ENCODE measurements around the gene PRR33. TPM values are rescaled to one million over a fixed set of nuclear protein-coding genes. Genes with fewer than 3 reads are reported as not detected.

PRR33 gene
- total and polyA plus RNA-seq, 9 of the 15 experiments (the other 6 are each of a cell fraction or from before 2014, with no cell fraction given): not detected

DNA sequence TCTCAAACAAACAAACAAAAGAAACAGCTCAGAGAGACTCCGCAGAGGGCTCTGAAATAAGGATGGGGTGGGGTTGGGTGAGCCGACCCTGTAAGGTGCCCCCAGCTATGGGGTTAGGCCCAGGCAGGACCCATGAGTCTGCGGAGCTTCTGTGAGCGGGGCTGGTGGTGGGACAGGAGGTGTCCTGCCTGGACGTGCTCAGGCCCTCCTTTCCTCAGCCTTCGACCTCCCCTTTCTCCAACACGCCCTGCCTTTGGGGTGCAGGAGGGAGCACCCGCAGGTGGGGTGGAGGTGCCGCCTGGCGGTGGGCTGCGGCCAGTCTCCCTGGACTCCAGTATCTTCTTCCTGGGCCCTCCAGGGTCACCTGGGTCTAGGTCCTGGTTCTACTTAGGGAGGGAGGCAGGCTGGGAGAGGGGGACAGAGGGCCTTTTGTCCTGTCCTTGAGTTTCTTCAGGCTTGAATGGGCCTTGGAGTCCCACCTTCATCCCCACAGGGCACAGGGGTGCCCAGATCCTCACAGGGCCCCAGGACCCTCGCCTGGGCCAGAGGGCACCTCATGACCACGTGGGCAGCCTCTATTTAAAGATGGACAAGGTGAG lies 12.3 kb downstream of the PRR33 start (continued):
- TF ChIP-seq, protein P1, sequence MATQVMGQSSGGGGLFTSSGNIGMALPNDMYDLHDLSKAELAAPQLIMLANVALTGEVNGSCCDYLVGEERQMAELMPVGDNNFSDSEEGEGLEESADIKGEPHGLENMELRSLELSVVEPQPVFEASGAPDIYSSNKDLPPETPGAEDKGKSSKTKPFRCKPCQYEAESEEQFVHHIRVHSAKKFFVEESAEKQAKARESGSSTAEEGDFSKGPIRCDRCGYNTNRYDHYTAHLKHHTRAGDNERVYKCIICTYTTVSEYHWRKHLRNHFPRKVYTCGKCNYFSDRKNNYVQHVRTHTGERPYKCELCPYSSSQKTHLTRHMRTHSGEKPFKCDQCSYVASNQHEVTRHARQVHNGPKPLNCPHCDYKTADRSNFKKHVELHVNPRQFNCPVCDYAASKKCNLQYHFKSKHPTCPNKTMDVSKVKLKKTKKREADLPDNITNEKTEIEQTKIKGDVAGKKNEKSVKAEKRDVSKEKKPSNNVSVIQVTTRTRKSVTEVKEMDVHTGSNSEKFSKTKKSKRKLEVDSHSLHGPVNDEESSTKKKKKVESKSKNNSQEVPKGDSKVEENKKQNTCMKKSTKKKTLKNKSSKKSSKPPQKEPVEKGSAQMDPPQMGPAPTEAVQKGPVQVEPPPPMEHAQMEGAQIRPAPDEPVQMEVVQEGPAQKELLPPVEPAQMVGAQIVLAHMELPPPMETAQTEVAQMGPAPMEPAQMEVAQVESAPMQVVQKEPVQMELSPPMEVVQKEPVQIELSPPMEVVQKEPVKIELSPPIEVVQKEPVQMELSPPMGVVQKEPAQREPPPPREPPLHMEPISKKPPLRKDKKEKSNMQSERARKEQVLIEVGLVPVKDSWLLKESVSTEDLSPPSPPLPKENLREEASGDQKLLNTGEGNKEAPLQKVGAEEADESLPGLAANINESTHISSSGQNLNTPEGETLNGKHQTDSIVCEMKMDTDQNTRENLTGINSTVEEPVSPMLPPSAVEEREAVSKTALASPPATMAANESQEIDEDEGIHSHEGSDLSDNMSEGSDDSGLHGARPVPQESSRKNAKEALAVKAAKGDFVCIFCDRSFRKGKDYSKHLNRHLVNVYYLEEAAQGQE (IDR thresholded peaks at IDR 0.05; ENCODE audit: borderline replicate concordance): peak; percentile 33; the same call in 1 of the 2 replicates
- TF ChIP-seq, protein P1 (CRISPR knock-in tag; IDR thresholded peaks at IDR 0.05; ENCODE audit: low read depth): no peak
- no peak for TF ChIP-seq ZNF445 (CRISPR knock-in tag; IDR thresholded peaks at IDR 0.05; ENCODE audit: low read depth)
- TF ChIP-seq NUFIP1 (IDR thresholded peaks at IDR 0.05; ENCODE audit: partially characterized antibody): no peak
- TF ChIP-seq, protein P2, sequence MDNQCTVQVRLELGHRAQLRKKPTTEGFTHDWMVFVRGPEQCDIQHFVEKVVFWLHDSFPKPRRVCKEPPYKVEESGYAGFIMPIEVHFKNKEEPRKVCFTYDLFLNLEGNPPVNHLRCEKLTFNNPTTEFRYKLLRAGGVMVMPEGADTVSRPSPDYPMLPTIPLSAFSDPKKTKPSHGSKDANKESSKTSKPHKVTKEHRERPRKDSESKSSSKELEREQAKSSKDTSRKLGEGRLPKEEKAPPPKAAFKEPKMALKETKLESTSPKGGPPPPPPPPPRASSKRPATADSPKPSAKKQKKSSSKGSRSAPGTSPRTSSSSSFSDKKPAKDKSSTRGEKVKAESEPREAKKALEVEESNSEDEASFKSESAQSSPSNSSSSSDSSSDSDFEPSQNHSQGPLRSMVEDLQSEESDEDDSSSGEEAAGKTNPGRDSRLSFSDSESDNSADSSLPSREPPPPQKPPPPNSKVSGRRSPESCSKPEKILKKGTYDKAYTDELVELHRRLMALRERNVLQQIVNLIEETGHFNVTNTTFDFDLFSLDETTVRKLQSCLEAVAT (IDR thresholded peaks at IDR 0.05): no peak
- TF ChIP-seq RAD21 (CRISPR knock-in tag; conservative IDR thresholded peaks at IDR 0.05 in 1 of 2, IDR thresholded peaks at IDR 0.05 in 1 of 2): peak in 1 of 2 experiments; percentile 57; a peak in 2 of 4 replicates
- TF ChIP-seq LCOR (CRISPR knock-in tag; IDR thresholded peaks at IDR 0.05): no peak
- TF ChIP-seq ZNF75A (CRISPR knock-in tag; IDR thresholded peaks at IDR 0.05): no peak
- TF ChIP-seq MCM7 (IDR thresholded peaks at IDR 0.05): no peak
- no peak for TF ChIP-seq ZNF436 (CRISPR knock-in tag; IDR thresholded peaks at IDR 0.05)
- TF ChIP-seq, protein P3, sequence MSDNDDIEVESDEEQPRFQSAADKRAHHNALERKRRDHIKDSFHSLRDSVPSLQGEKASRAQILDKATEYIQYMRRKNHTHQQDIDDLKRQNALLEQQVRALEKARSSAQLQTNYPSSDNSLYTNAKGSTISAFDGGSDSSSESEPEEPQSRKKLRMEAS (CRISPR knock-in tag; IDR thresholded peaks at IDR 0.05): no peak
- no peak for TF ChIP-seq FIP1L1 (IDR thresholded peaks at IDR 0.05; ENCODE audit: low read depth, low read length, poor library complexity, severe bottlenecking)
- no peak for TF ChIP-seq TCF3 (CRISPR knock-in tag; IDR thresholded peaks at IDR 0.05)
- TF ChIP-seq, protein P4, sequence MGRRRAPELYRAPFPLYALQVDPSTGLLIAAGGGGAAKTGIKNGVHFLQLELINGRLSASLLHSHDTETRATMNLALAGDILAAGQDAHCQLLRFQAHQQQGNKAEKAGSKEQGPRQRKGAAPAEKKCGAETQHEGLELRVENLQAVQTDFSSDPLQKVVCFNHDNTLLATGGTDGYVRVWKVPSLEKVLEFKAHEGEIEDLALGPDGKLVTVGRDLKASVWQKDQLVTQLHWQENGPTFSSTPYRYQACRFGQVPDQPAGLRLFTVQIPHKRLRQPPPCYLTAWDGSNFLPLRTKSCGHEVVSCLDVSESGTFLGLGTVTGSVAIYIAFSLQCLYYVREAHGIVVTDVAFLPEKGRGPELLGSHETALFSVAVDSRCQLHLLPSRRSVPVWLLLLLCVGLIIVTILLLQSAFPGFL (CRISPR knock-in tag; IDR thresholded peaks at IDR 0.05): no peak
- TF ChIP-seq, protein P5, sequence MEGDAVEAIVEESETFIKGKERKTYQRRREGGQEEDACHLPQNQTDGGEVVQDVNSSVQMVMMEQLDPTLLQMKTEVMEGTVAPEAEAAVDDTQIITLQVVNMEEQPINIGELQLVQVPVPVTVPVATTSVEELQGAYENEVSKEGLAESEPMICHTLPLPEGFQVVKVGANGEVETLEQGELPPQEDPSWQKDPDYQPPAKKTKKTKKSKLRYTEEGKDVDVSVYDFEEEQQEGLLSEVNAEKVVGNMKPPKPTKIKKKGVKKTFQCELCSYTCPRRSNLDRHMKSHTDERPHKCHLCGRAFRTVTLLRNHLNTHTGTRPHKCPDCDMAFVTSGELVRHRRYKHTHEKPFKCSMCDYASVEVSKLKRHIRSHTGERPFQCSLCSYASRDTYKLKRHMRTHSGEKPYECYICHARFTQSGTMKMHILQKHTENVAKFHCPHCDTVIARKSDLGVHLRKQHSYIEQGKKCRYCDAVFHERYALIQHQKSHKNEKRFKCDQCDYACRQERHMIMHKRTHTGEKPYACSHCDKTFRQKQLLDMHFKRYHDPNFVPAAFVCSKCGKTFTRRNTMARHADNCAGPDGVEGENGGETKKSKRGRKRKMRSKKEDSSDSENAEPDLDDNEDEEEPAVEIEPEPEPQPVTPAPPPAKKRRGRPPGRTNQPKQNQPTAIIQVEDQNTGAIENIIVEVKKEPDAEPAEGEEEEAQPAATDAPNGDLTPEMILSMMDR (IDR thresholded peaks at IDR 0.05 in 2 of 3, conservative IDR thresholded peaks at IDR 0.05 in 1 of 3; ENCODE audit: insufficient read depth in 2 of 3, low read depth in 1 of 3, low read length in 3 of 3): peak; percentile 46 to 52 (median 49); a peak in 5 of 6 replicates

Measured in K562 (cell line).